IMR-90 (cell line): ENCODE measurements around the gene CYP4V2. TPM values are rescaled to one million over a fixed set of nuclear protein-coding genes. Genes with fewer than 3 reads are reported as not detected.

Experiments used
- ATAC-seq: fragments of 200-7000 bp; cut with Tn5 transposase; 2 replicates; pipeline ENCODE4 v1.9.1; 2020; ENCODE audit warnings: low read depth, mild to moderate bottlenecking, moderate library complexity
- BruUV-seq: library from RNA; stranded (reverse); fragments of 400-500 nt; replicated peaks from 2 replicates; lab custom pipeline; 2021; lab: Mats Ljungman, UMichigan
- CTCF ChIA-PET: fragments of 300-600 bp; formaldehyde crosslinking; extraction: SDS; loops from one replicate; lab custom pipeline; 2021; ENCODE audit warnings: antibody characterized with exemption; lab: Yijun Ruan, JAX
- POLR2A ChIA-PET: fragments of 300-600 bp; sonication (Branson Sonifier 250); formaldehyde crosslinking; loops from one replicate; lab custom pipeline; 2022; ENCODE audit warnings: antibody characterized with exemption; ENCODE audit not compliant: unreplicated experiment; lab: Charles Lee
- DNase-seq: peaks from one replicate; pipeline ENCODE4 v3.0.0; 2013
- H2AFZ ChIP-seq: replicated peaks from 2 replicates; pipeline ENCODE3; 2013; ENCODE audit warnings: low read length, mild to moderate bottlenecking; ENCODE audit not compliant: poor library complexity
- H2AK5ac ChIP-seq: 2 replicates; pipeline ENCODE4 v1.6.1; 2013; ENCODE audit warnings: low read depth, low read length, inconsistent platforms
- H2AK9ac ChIP-seq: replicated peaks from 2 replicates; pipeline ENCODE3; 2013; ENCODE audit warnings: mild to moderate bottlenecking, low read depth, low read length, moderate library complexity; ENCODE audit not compliant: poor library complexity
- H2BK120ac ChIP-seq: 2 replicates; pipeline ENCODE4 v1.6.1; 2013; ENCODE audit warnings: low read depth, low read length, inconsistent platforms
- H2BK15ac ChIP-seq: 3 replicates; pipeline ENCODE4 v1.6.1; 2013; ENCODE audit warnings: low read depth, low read length, inconsistent platforms
- H2BK20ac ChIP-seq: 2 replicates; pipeline ENCODE4 v1.6.1; 2013; ENCODE audit warnings: low read depth, mild to moderate bottlenecking, inconsistent platforms, low read length, moderate library complexity
- H2BK5ac ChIP-seq: 2 replicates; pipeline ENCODE4 v1.6.1; 2013; ENCODE audit warnings: mild to moderate bottlenecking, low read depth, low read length, inconsistent platforms; ENCODE audit not compliant: poor library complexity, severe bottlenecking
- H3K14ac ChIP-seq: replicated peaks from 2 replicates; pipeline ENCODE4 v1.6.1; 2013; ENCODE audit warnings: low read depth, low read length, inconsistent platforms
- H3K18ac ChIP-seq: 2 replicates; pipeline ENCODE4 v1.6.1; 2013; ENCODE audit warnings: low read depth, low read length, control low read depth
- H3K23ac ChIP-seq: 2 replicates; pipeline ENCODE4 v1.6.1; 2013; ENCODE audit warnings: low read depth, low read length, inconsistent platforms
- H3K27ac ChIP-seq: 2 replicates; pipeline ENCODE4 v1.5.1; 2013; ENCODE audit warnings: mild to moderate bottlenecking, control low read depth, low read length; ENCODE audit not compliant: insufficient read depth
- H3K27me3 ChIP-seq: 2 replicates; pipeline ENCODE4 v1.6.1; 2013; ENCODE audit warnings: low read length; ENCODE audit not compliant: control insufficient read depth, insufficient read depth
- H3K36me3 ChIP-seq: 2 replicates; pipeline ENCODE4 v1.6.1; 2013; ENCODE audit warnings: low read length, mixed read lengths; ENCODE audit not compliant: control insufficient read depth, insufficient read depth
- H3K4ac ChIP-seq: 2 replicates; pipeline ENCODE4 v1.6.1; 2013; ENCODE audit warnings: low read depth, low read length, inconsistent platforms
- H3K4me1 ChIP-seq: 2 replicates; pipeline ENCODE4 v1.6.1; 2013; ENCODE audit warnings: low read length, mixed read lengths; ENCODE audit not compliant: control insufficient read depth, insufficient read depth
- H3K4me2 ChIP-seq: 2 replicates; pipeline ENCODE4 v1.6.1; 2013; ENCODE audit warnings: low read depth, mild to moderate bottlenecking, control low read depth, low read length, moderate library complexity
- H3K4me3 ChIP-seq: 2 replicates; pipeline ENCODE4 v1.5.1; 2013; ENCODE audit warnings: low read depth, mild to moderate bottlenecking, control low read depth, low read length, moderate library complexity; ENCODE audit not compliant: insufficient read depth
- H3K56ac ChIP-seq: 2 replicates; pipeline ENCODE4 v1.6.1; 2013; ENCODE audit warnings: low read length, inconsistent platforms; ENCODE audit not compliant: insufficient read depth; ENCODE audit errors: extremely low read depth
- H3K79me1 ChIP-seq, 2 experiments: 2 replicates each; pipeline ENCODE4 v1.6.1; 2013; ENCODE audit warnings: low read length in 2 of 2, inconsistent platforms in 1 of 2, low read depth in 1 of 2
- H3K9ac ChIP-seq: 2 replicates; pipeline ENCODE4 v1.6.1; 2013; ENCODE audit warnings: low read depth, low read length, control low read depth
- H3K9me1 ChIP-seq: 2 replicates; pipeline ENCODE4 v1.6.1; 2013; ENCODE audit warnings: low read length, inconsistent platforms; ENCODE audit not compliant: insufficient read depth
- H3K9me3 ChIP-seq: 2 replicates; pipeline ENCODE4 v1.6.1; 2013; ENCODE audit warnings: low read length; ENCODE audit not compliant: control insufficient read depth, insufficient read depth
- H4K20me1 ChIP-seq: 2 replicates; pipeline ENCODE4 v1.6.1; 2013; ENCODE audit warnings: low read length, inconsistent platforms; ENCODE audit not compliant: insufficient read depth
- H4K5ac ChIP-seq: 2 replicates; pipeline ENCODE4 v1.6.1; 2013; ENCODE audit warnings: mild to moderate bottlenecking, low read depth, low read length, control low read depth
- H4K8ac ChIP-seq, 2 experiments: 2 replicates each; pipeline ENCODE4 v1.6.1; 2013; ENCODE audit warnings: low read depth in 2 of 2, low read length in 2 of 2, control low read depth in 1 of 2, inconsistent platforms in 1 of 2
- H4K91ac ChIP-seq: 2 replicates; pipeline ENCODE4 v1.6.1; 2013; ENCODE audit warnings: low read depth, low read length, inconsistent platforms; ENCODE audit not compliant: insufficient read depth
- BHLHE40 ChIP-seq: fragments of 150-350 bp; IDR thresholded peaks from 2 replicates; pipeline ENCODE4 v1.6.1; 2016; ENCODE audit warnings: mild to moderate bottlenecking, low read depth, low read length
- CEBPB ChIP-seq: IDR thresholded peaks from 2 replicates; pipeline ENCODE4 v1.6.1; 2012; ENCODE audit warnings: low read depth, low read length, improper control_type of control experiment
- CTCF ChIP-seq: conservative IDR thresholded peaks from 2 replicates; pipeline ENCODE4 v1.5.1; 2012; ENCODE audit warnings: mild to moderate bottlenecking, low read depth, low read length, improper control_type of control experiment
- MAZ ChIP-seq: IDR thresholded peaks from 2 replicates; pipeline ENCODE4 v1.6.1; 2012; ENCODE audit warnings: low read depth, mild to moderate bottlenecking, low read length, improper control_type of control experiment, moderate library complexity, borderline replicate concordance
- POLR2A ChIP-seq: IDR thresholded peaks from 2 replicates; pipeline ENCODE4 v1.6.1; 2012; ENCODE audit warnings: mild to moderate bottlenecking, low read depth, low read length
- RFX5 ChIP-seq: IDR thresholded peaks from 2 replicates; pipeline ENCODE4 v1.8.0; 2012; ENCODE audit warnings: low read depth, mild to moderate bottlenecking, low read length, moderate library complexity
- USF2 ChIP-seq: fragments of 150-350 bp; IDR thresholded peaks from 2 replicates; pipeline ENCODE4 v1.6.1; 2017; ENCODE audit warnings: mild to moderate bottlenecking, antibody characterized with exemption, low read length, low read depth
- WGBS, 2 experiments: methylation state at CpG; one replicate each; pipeline versions ENCODE4 v1.1.5 to v1.1.7; 2013; ENCODE audit warnings: missing lambda C conversion rate in 2 of 2; ENCODE audit not compliant: insufficient read length in 1 of 2; ENCODE audit errors: extremely low coverage in 2 of 2; 5-methylcytosine and 5-hydroxymethylcytosine counted together
- dilution Hi-C: fragments of 300-500 bp; cut with HindIII; formaldehyde crosslinking; loops from one replicate; pipeline ENCODE4 v1.14.3; 2018; ENCODE audit warnings: low sequenced_read_pairs; ENCODE audit not compliant: unreplicated experiment
- in situ Hi-C: fragments of 300-500 bp; cut with MboI; formaldehyde crosslinking; loops from 3 replicates; pipeline ENCODE4 v1.14.3; 2019; ENCODE audit warnings: low sequenced_read_pairs, inconsistent platforms, mixed read lengths
- intact Hi-C: fragments of 100-400 bp; cut with micrococcal nuclease; formaldehyde crosslinking; loops from 2 replicates; pipeline ENCODE4 v1.10.0; 2022
- polyA plus RNA-seq, 3 experiments: library from polyadenylated mRNA; depleted of rRNA; stranded (reverse); fragments of >200 nt; gene quantifications; 2 replicates each; pipeline ENCODE4 v1.2.3, GENCODE V29; 2012; ENCODE audit warnings: low replicate concordance in 1 of 3
- total RNA-seq: library from RNA; depleted of rRNA; stranded (reverse); fragments of >200 nt; gene quantifications from 2 replicates; pipeline ENCODE4 v1.2.3, GENCODE V29; 2012

CYP4V2 gene
- total and polyA plus RNA-seq, 2 of the 4 experiments (the other 2 are of a cell fraction): 3.9 to 4.1 TPM

- Histone ChIP-seq H3K79me1 (no peaks in the 10 kb centered on the region), H3K9ac (no peak overlapping the region), H2BK20ac (no peak overlapping the region), H4K8ac (no peak overlapping the region), H3K23ac (no peak overlapping the region), H3K4me2 (no peak overlapping the region), H3K56ac (no peak overlapping the region), H3K9me3 (no peaks in the 10 kb centered on the region), H2BK5ac (peak overlapping the region; percentile 93), H3K9me1 (peaks cover 9% of the 10 kb centered on the region; the same call in 1 of the 2 replicates), H2AK9ac (no peak overlapping the region), H3K4ac (no peak overlapping the region), H2AFZ (no peak overlapping the region), H3K14ac (no peak overlapping the region), H3K4me1 (no peaks in the 10 kb centered on the region), H3K36me3 (no peaks in the 10 kb centered on the region), H2BK15ac (no peak overlapping the region), H3K27me3 (no peaks in the 10 kb centered on the region), H4K20me1 (no peaks in the 10 kb centered on the region; the same call in 1 of the 2 replicates), H2BK120ac (no peak overlapping the region), H3K4me3 (no peak overlapping the region), H3K18ac (no peak overlapping the region), H4K91ac (no peak overlapping the region), H4K5ac (no peak overlapping the region), H2AK5ac (no peak overlapping the region), H3K27ac (no peak overlapping the region)
- TF ChIP-seq CEBPB (no peak), USF2 (no peak), RFX5 (no peak), BHLHE40 (no peak), MAZ (no peak), CTCF (no peak), POLR2A (no peak)
- CTCF ChIA-PET: interaction anchor here (1.1 kb wide), 1 partner anchor 22 kb away, joined by 3 read pairs; no protein-coding TSS in a partner anchor
- intact Hi-C loops (no loop called here), in situ Hi-C loops (no loop called here), dilution Hi-C loops (no loop called here)
- WGBS, 2 experiments: no CpG with 5 or more reads among the region's 6 CpGs
- no TSS peak for BruUV-seq
- DNase-seq (no peak), ATAC-seq (no peak)
- POLR2A ChIA-PET: no interaction called here
Measured at GRCh38 chr4:186159613-186160012, 31.8 kb upstream of the CYP4V2 start.
